ENCODE data around the gene PCDHA8. TPM values are rescaled to one million over a fixed set of nuclear protein-coding genes. Genes with fewer than 3 reads are reported as not detected.
"Not testable (repeated sequence)": the region's sequence is repeated elsewhere in the genome, so short reads cannot be mapped to it uniquely, and the experiment has no call there.

PCDHA8 gene
- total RNA-seq, 2 donors from 2014 or later: 0.17 to 0.36 TPM

DNA sequence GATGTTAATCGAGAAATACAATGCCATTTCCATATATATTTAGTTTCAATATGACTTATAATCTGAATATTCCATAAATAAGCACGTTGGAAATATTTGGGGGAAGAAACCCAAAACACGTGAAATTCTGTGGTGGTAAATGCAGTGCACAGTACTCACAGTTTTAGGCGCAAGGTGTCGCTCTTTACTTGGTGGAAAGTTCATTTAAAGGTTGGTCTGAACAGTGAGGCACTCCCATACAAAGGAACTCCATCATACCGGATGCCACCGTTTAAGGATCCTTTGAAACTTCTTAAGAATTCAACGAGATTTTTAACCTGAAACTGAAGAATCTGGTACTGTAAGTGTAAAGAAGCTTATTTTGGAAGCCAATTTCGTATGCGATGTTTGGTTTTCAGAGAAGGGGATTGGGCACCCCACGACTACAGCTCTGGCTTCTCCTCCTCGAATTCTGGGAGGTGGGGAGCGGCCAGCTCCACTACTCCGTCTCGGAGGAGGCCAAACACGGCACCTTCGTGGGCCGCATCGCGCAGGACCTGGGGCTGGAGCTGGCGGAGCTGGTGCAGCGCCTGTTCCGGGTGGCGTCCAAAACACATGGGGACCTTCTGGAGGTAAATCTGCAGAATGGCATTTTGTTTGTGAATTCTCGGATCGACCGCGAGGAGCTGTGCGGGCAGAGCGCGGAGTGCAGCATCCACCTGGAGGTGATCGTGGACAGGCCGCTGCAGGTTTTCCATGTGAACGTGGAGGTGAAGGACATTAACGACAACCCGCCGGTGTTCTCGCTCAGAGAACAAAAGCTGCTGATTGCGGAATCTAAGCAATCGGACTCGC is 28.0 kb downstream of the PCDHA8 start, which contains the start of gene PCDHA11:
Gene PCDHA11 (plus strand): TSS at position 237 of the 834 bp plus-strand sequence. CDS start 147 bp downstream, at position 384.
- intact Hi-C loops (cut with DNase I): no loop called here
- no peak for DNase-seq (ENCODE audit: low spot score)
- Histone ChIP-seq H3K27ac (no peak within 1 kb of the TSS), H3K4me1 (replicated peaks) (no peaks in the 10 kb centered on the region), H3K27me3 (replicated peaks; ENCODE audit: insufficient read depth) (no peaks in the 10 kb centered on the region), H3K4me3 (peak within 1 kb of the TSS in 1 of 2 donors; percentile 2), H3K9me3 (no peaks in the 10 kb centered on the region), H3K36me3 (no peaks in the 10 kb centered on the region)
- 14% methylated on average over 41 of the region's 41 CpGs for WGBS
- TF ChIP-seq CTCF (IDR thresholded peaks at IDR 0.05): peak in 1 of 4 experiments; percentile 15
- TF ChIP-seq POLR2A (IDR thresholded peaks at IDR 0.05): no peak

DNA sequence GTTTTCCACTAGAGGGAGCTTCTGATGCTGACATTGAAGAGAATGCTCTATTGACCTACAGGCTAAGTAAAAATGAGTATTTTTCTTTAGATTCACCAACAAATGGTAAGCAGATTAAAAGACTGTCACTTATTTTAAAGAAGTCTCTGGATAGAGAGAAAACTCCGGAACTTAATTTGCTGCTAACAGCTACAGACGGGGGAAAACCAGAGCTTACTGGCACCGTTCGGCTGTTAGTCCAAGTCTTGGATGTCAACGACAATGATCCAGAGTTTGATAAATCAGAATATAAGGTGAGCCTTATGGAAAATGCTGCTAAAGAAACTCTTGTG is 28.5 kb downstream of the PCDHA8 start:
- H3K36me3 ChIP-seq: no peaks in the 10 kb centered on the region
- no peak overlapping the region for H3K4me3 ChIP-seq
- H3K9me3 ChIP-seq: no peaks in the 10 kb centered on the region
- DNase-seq (ENCODE audit: low spot score): no peak
- no peaks in the 10 kb centered on the region for H3K4me1 ChIP-seq (replicated peaks)
- 47% methylated on average over 5 of the region's 5 CpGs for WGBS
- H3K27me3 ChIP-seq (replicated peaks; ENCODE audit: insufficient read depth): no peaks in the 10 kb centered on the region
- TF ChIP-seq CTCF (IDR thresholded peaks at IDR 0.05) (no peak), POLR2A (IDR thresholded peaks at IDR 0.05) (no peak), POLR2AphosphoS5 (IDR thresholded peaks at IDR 0.05) (no peak)
- H3K27ac ChIP-seq: no peak overlapping the region
- intact Hi-C loops (cut with DNase I): no loop called here

DNA sequence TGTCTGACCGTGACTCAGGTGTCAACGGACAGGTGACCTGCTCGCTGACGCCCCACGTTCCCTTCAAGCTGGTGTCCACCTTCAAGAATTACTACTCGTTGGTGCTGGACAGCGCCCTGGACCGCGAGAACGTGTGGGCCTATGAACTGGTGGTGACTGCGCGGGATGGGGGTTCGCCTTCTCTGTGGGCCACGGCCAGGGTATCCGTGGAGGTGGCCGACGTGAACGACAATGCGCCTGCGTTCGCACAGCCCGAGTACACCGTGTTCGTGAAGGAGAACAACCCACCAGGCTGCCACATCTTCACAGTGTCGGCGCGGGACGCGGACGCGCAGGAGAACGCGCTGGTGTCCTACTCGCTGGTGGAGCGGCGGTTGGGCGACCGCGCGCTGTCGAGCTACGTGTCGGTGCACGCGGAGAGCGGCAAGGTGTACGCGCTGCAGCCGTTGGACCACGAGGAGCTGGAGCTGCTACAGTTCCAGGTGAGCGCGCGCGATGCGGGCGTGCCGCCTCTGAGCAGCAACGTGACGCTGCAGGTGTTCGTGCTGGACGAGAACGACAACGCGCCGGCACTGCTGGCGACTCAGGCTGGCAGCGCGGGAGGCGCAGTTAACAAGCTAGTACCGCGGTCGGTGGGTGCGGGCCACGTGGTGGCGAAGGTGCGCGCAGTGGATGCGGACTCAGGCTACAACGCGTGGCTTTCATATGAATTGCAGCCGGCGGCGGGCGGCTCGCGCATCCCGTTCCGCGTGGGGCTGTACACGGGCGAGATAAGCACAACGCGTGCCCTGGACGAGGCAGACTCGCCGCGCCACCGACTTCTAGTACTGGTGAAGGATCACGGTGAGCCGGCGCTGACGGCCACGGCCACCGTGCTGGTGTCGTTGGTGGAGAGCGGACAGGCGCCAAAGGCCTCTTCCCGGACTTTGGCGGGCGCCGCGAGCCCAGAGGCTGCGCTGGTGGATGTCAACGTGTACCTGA is 29.5 kb downstream of the PCDHA8 start:
- no peak overlapping the region for H3K4me3 ChIP-seq
- H3K4me1 ChIP-seq (replicated peaks): no peaks in the 10 kb centered on the region
- intact Hi-C loops (cut with DNase I): no loop called here
- H3K9me3 ChIP-seq: no peaks in the 10 kb centered on the region
- no peak for DNase-seq (ENCODE audit: low spot score)
- H3K27me3 ChIP-seq (replicated peaks; ENCODE audit: insufficient read depth): no peaks in the 10 kb centered on the region
- TF ChIP-seq POLR2AphosphoS5 (IDR thresholded peaks at IDR 0.05): no peak
- no peak for TF ChIP-seq CTCF (IDR thresholded peaks at IDR 0.05)
- TF ChIP-seq POLR2A (IDR thresholded peaks at IDR 0.05): no peak
- H3K36me3 ChIP-seq: no peaks in the 10 kb centered on the region
- no peak overlapping the region for H3K27ac ChIP-seq
- 44% methylated on average over 92 of the region's 114 CpGs for WGBS

- no peaks in the 10 kb centered on the region for H3K27me3 ChIP-seq (replicated peaks; ENCODE audit: insufficient read depth)
Observed at GRCh38 chr5:140875085-140876065, 34.4 kb downstream of the PCDHA8 start, which contains the start of gene PCDHA12. PCDHA12 (plus strand) TSS chr5:140875308; CDS start chr5:140875473, 165 bp downstream.

DNA sequence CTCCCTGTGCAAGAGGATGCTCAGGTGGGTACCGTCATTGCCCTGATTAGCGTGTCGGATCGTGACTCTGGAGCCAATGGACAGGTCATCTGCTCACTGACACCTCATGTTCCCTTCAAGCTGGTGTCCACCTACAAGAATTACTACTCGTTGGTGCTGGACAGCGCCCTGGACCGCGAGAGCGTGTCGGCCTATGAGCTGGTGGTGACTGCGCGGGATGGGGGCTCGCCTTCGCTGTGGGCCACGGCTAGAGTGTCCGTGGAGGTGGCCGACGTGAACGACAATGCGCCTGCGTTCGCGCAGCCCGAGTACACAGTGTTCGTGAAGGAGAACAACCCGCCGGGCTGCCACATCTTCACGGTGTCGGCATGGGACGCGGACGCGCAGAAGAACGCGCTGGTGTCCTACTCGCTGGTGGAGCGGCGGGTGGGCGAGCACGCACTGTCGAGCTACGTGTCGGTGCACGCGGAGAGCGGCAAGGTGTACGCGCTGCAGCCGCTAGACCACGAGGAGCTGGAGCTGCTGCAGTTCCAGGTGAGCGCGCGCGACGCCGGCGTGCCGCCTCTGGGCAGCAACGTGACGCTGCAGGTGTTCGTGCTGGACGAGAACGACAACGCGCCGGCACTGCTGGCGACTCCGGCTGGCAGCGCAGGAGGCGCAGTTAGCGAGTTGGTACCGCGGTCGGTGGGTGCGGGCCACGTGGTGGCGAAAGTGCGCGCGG is 35.7 kb downstream of the PCDHA8 start:
- H3K9me3 ChIP-seq; H3K4me1 ChIP-seq (replicated peaks); H3K36me3 ChIP-seq; H3K4me3 ChIP-seq; DNase-seq (ENCODE audit: low spot score); H3K27ac ChIP-seq; H3K27me3 ChIP-seq (replicated peaks; ENCODE audit: insufficient read depth); intact Hi-C loops (cut with DNase I): not testable (repeated sequence)
- WGBS: 46% methylated on average over 66 of the region's 80 CpGs

More at GRCh38 chr5:140875085-140876065, 34.4 kb downstream of the PCDHA8 start, which contains the start of gene PCDHA12:
- DNase-seq (ENCODE audit: low spot score): no peak
- no peak for TF ChIP-seq POLR2A (IDR thresholded peaks at IDR 0.05)
- TF ChIP-seq CTCF (IDR thresholded peaks at IDR 0.05): no peak
- TF ChIP-seq POLR2AphosphoS5 (IDR thresholded peaks at IDR 0.05): no peak
- Histone ChIP-seq H3K36me3 (no peaks in the 10 kb centered on the region), H3K4me3 (no peak within 1 kb of the TSS), H3K27ac (no peak within 1 kb of the TSS), H3K9me3 (no peaks in the 10 kb centered on the region), H3K4me1 (replicated peaks) (no peaks in the 10 kb centered on the region)
- WGBS: 15% methylated on average over 47 of the region's 47 CpGs
- intact Hi-C loops (cut with DNase I): no loop called here
